ENCODE measurements around the gene IFNA4. TPM values are rescaled to one million over a fixed set of nuclear protein-coding genes. Genes with fewer than 3 reads are reported as not detected.

IFNA4 gene
- total and polyA plus RNA-seq, 12 donors = not detected

DNA sequence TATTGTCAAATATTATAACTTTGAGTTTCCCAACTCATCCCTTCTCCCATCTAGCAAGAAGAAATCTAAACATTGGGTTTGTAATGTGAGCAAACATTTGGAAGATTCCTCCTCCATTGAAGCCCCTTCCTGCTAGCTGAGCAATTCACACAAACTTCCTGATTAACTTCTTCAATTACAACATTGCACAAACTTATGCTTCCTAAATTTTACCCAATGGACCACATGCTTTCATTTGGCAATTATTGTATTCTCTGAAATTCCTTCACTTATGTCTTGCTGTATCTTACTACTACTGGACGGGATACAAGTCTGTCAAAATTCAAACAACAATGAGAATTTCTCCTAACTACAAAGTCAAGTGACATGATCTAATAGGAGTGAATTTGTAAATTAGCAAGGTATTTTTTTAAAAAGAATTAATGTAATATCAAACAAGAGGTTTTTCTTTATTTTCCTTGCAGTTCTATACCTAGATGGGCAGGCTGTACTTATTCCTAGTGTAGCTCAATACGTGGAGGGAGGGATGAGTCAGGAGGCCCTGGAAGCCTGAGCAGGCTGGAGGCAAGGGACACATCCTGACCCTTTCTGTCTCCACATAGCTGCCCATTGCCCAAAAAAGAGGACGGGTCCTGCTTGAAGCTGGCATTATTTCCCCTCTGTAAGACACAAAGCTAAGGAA, 33.9 kb downstream of the IFNA4 start:
- Histone ChIP-seq H3K4me3 (no peak overlapping the region), H3K36me3 (no peaks in the 10 kb centered on the region), H3K9me3 (peaks cover 0 to 7% (median 0%) of the 10 kb centered on the region in 11 donors), H3K27me3 (no peaks in the 10 kb centered on the region), H3K4me1 (peaks cover 0 to 16% (median 0%) of the 10 kb centered on the region in 9 donors), H3K27ac (peak overlapping the region in 1 of 10 donors; percentile 32)
- intact Hi-C loops (cut with DNase I) = loop anchor here in 1 of 10 donors (10.0 kb wide), 1 partner anchor 61 kb away; the partner anchor contains the start of gene IFNA16
- no peak for DNase-seq
- 36 to 37% methylated on average over 3 of the region's 3 CpGs for WGBS, 2 donors
- ATAC-seq = peak in 1 of 8 donors; percentile 28
- TF ChIP-seq, protein P1, sequence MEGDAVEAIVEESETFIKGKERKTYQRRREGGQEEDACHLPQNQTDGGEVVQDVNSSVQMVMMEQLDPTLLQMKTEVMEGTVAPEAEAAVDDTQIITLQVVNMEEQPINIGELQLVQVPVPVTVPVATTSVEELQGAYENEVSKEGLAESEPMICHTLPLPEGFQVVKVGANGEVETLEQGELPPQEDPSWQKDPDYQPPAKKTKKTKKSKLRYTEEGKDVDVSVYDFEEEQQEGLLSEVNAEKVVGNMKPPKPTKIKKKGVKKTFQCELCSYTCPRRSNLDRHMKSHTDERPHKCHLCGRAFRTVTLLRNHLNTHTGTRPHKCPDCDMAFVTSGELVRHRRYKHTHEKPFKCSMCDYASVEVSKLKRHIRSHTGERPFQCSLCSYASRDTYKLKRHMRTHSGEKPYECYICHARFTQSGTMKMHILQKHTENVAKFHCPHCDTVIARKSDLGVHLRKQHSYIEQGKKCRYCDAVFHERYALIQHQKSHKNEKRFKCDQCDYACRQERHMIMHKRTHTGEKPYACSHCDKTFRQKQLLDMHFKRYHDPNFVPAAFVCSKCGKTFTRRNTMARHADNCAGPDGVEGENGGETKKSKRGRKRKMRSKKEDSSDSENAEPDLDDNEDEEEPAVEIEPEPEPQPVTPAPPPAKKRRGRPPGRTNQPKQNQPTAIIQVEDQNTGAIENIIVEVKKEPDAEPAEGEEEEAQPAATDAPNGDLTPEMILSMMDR (IDR thresholded peaks at IDR 0.05) = no peak

DNA sequence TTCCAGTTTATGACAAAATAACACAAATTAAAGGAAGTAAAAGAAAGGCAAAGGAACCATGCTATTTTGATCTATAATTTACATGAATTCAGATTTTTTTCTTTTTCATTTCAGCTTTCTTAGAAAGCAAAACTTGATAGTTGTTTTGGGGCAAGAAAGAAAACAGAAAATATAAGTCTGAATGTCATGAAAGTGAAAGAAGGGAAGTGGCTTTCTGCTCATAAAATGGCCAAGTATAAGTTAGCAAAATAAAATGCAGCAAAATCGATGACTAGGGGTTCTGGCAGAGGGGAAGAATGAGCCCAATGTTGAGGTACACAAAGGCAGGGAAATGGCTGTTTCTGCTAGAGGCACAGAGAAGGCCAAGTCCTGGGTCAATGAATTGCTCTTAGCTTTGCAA, 42.8 kb downstream of the IFNA4 start:
- peak overlapping the region in 1 of 10 donors; percentile 12 for H3K27ac ChIP-seq
- intact Hi-C loops (cut with DNase I) = no loop called here
- H3K27me3 ChIP-seq = no peaks in the 10 kb centered on the region
- TF ChIP-seq, protein P1 (IDR thresholded peaks at IDR 0.05) = no peak
- H3K4me1 ChIP-seq = peaks cover 0 to 14% (median 0%) of the 10 kb centered on the region in 9 donors
- H3K36me3 ChIP-seq = no peaks in the 10 kb centered on the region
- H3K9me3 ChIP-seq = peaks cover 0 to 18% (median 8%) of the 10 kb centered on the region in 11 donors
- ATAC-seq (no peak), DNase-seq (no peak)
- H3K4me3 ChIP-seq = no peak overlapping the region
- 73 to 74% methylated on average over 1 of the region's 1 CpG for WGBS, 2 donors

DNA sequence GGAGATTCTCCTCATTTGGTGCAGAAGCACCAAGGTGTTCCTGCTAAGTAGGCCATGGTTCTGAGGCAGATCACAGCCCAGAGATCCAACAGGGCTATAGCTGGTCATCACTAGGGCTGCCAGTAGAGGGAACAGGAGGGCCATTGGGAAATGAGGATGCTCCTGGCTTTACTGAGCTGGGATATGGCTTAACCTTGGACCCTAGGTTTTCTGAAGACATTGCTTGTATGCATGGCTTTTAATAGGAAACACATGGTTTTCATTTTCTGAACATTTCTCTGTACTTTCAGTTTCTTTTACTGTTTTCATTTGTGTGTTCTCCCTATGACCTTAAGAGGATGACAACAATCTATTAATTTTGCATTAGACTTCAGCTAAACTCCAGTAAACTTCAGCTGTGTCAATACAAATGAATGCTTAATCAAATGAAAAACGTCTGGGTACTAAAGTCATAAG, 45.9 kb downstream of the IFNA4 start, which contains the start of gene IFNW1:
Gene IFNW1 (minus strand): TSS at position 406 of the 456 bp plus-strand sequence. CDS start 262 bp downstream, at position 144.
- Histone ChIP-seq H3K4me1 (peaks cover 0 to 16% (median 0%) of the 10 kb centered on the region in 9 donors), H3K9me3 (no peaks in the 10 kb centered on the region), H3K27ac (no peak within 1 kb of the TSS), H3K27me3 (no peaks in the 10 kb centered on the region), H3K4me3 (no peak within 1 kb of the TSS), H3K36me3 (no peaks in the 10 kb centered on the region)
- 37 to 40% methylated on average over 1 of the region's 1 CpG for WGBS, 2 donors
- DNase-seq (no peak), ATAC-seq (no peak)
- intact Hi-C loops (cut with DNase I) = no loop called here
- TF ChIP-seq, protein P1 (IDR thresholded peaks at IDR 0.05) = no peak

DNA sequence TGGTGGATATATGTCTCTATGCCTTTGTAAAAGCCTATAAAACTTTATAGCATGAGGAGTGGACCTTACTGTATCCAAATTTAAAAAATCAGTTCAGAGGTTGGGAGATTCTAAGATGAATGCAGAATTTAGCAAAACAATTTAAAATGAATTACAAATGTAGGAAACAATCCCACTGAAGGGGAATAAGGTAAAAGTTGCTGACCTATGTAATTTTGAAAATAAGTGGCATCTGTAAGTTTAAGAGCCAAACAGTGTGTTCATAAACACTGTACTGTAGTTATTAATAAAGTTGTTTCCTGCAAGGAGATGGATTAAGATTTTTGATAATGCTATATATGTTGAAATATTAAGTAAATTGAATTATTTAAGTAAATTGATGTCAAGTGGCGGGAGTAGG, 50.4 kb downstream of the IFNA4 start:
- H3K27ac ChIP-seq = no peak overlapping the region
- no peaks in the 10 kb centered on the region for H3K36me3 ChIP-seq
- H3K27me3 ChIP-seq = no peaks in the 10 kb centered on the region
- H3K9me3 ChIP-seq = no peaks in the 10 kb centered on the region
- H3K4me3 ChIP-seq = no peak overlapping the region
- DNase-seq (no peak), ATAC-seq (no peak)
- H3K4me1 ChIP-seq = peaks cover 0 to 3% (median 0%) of the 10 kb centered on the region in 9 donors
- TF ChIP-seq, protein P1 (IDR thresholded peaks at IDR 0.05) = no peak
- 52 to 97% methylated on average over 1 of the region's 1 CpG for WGBS, 2 donors
- intact Hi-C loops (cut with DNase I) = no loop called here

Other genes with a start within 250 kb of the IFNA4 start
- gene HACD4, start 155.9 kb downstream of the IFNA4 start, total RNA-seq = 1 to 10 TPM in 2 of 10 donors, under 1 TPM in 8; 0.45 to 1.9 (median 0.63) TPM
- gene HACD4, start 155.9 kb downstream of the IFNA4 start, polyA plus RNA-seq = under 1 TPM; 0.23 to 0.29 TPM
- gene IFNB1, start 109.6 kb downstream of the IFNA4 start, total RNA-seq = not detected
- not detected for gene IFNB1, start 109.6 kb downstream of the IFNA4 start, polyA plus RNA-seq
- gene IFNW1, start 45.8 kb downstream of the IFNA4 start, total RNA-seq = not detected
- gene IFNW1, start 45.8 kb downstream of the IFNA4 start, polyA plus RNA-seq = not detected
- not detected for gene IFNA21, start 20.9 kb downstream of the IFNA4 start, total RNA-seq
- gene IFNA21, start 20.9 kb downstream of the IFNA4 start, polyA plus RNA-seq = not detected
- not detected for gene IFNA7, start 14.6 kb upstream of the IFNA4 start, total RNA-seq
- not detected for gene IFNA7, start 14.6 kb upstream of the IFNA4 start, polyA plus RNA-seq
- not detected for gene IFNA10, start 19.6 kb upstream of the IFNA4 start, total RNA-seq
- not detected for gene IFNA10, start 19.6 kb upstream of the IFNA4 start, polyA plus RNA-seq
- gene IFNA16, start 29.7 kb upstream of the IFNA4 start, total RNA-seq = not detected
- gene IFNA16, start 29.7 kb upstream of the IFNA4 start, polyA plus RNA-seq = not detected
- not detected for gene IFNA17, start 40.6 kb upstream of the IFNA4 start, total RNA-seq
- not detected for gene IFNA17, start 40.6 kb upstream of the IFNA4 start, polyA plus RNA-seq
- not detected for gene IFNA14, start 52.4 kb upstream of the IFNA4 start, total RNA-seq
- gene IFNA14, start 52.4 kb upstream of the IFNA4 start, polyA plus RNA-seq = not detected
- not detected for gene IFNA5, start 117.7 kb upstream of the IFNA4 start, total RNA-seq
- gene IFNA5, start 117.7 kb upstream of the IFNA4 start, polyA plus RNA-seq = not detected
- gene KLHL9, start 147.8 kb upstream of the IFNA4 start, total RNA-seq = 10 to 100 TPM; 10.8 to 14.3 (median 11.9) TPM
- gene KLHL9, start 147.8 kb upstream of the IFNA4 start, polyA plus RNA-seq = 1 to 10 TPM; 6.0 to 6.4 TPM
- gene IFNA6, start 163.3 kb upstream of the IFNA4 start, total RNA-seq = not detected
- gene IFNA6, start 163.3 kb upstream of the IFNA4 start, polyA plus RNA-seq = not detected
- gene IFNA13, start 180.5 kb upstream of the IFNA4 start, total RNA-seq = not detected
- not detected for gene IFNA13, start 180.5 kb upstream of the IFNA4 start, polyA plus RNA-seq
- gene IFNA2, start 197.8 kb upstream of the IFNA4 start, total RNA-seq = not detected
- not detected for gene IFNA2, start 197.8 kb upstream of the IFNA4 start, polyA plus RNA-seq
- not detected for gene IFNA8, start 221.5 kb upstream of the IFNA4 start, total RNA-seq
- gene IFNA8, start 221.5 kb upstream of the IFNA4 start, polyA plus RNA-seq = not detected